Measurements from ENCODE around the gene LASP1NB.

GRCh38 chr17:38918129-38918913, 7.1 kb upstream of the LASP1NB start:
- TF ChIP-seq POLR2A (IDR thresholded peaks at IDR 0.05; ENCODE audit: low read depth): no peak
- TF ChIP-seq CTCF (IDR thresholded peaks at IDR 0.05): no peak
- no peak for TF ChIP-seq EP300 (IDR thresholded peaks at IDR 0.05)
- no peak for TF ChIP-seq POLR2AphosphoS5 (IDR thresholded peaks at IDR 0.05)

All from esophagus muscularis mucosa (tissue), 4 donors.